GM21526 (cell line): ENCODE data around the gene OTULINL.

ENCODE experiments used
- ATAC-seq: cut with Tn5 transposase; IDR thresholded peaks from one replicate; pipeline ENCODE4 v1.9.1; 2021; ENCODE audit warnings: moderate library complexity; ENCODE audit not compliant: unreplicated experiment, low FRiP score

The OTULINL gene

DNA sequence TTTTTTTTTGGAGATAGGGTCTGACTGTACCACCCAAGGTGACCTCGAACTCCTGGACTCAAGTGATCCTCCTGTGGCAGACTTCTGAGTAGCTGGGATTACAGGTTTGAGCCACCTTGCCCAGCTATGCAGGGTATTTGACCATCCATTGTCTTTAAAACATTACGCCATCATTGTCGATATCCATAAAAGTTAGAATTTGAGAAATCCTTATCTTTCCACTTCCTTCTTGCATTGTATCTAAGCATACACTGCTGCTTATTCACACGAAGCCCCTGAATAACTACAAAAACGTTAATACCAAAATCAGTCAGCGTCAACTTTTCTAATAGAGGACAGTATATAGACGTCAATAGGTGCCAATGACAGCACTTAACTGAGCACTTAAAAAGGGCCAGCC, 5.4 kb upstream of the OTULINL start:
- ATAC-seq: no peak

DNA sequence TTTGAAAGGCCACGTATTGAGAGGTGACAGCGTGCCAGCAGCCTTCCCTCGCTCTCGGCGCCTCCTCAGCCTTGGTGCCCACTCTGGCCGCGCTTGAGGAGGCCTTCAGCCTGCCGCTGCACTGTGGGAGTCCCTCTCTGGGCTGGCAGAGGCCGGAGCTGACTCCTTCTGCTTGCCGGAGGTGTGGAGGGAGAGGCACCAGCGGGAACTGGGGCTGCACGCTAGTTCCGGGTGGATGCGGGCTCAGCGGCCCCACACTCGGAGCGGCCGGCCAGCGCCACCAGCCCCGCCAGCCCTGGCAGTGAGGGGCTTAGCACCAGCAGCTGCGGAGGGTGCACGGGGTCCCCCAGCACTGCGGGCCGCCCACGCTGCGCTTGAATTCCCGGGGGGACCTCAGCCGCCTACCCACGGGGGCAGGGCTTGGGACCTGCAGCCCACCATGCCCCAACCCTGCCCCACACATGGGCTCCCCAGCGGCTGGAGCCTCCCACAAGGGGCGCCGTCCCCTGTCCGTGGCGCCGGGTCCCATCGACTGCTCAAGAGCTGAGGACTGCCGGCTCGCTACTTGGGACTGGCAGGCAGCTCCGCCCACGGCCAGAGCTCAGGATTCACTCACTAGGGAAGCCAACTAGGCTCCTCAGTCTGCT, 4.4 kb upstream of the OTULINL start:
- ATAC-seq: no peak

DNA sequence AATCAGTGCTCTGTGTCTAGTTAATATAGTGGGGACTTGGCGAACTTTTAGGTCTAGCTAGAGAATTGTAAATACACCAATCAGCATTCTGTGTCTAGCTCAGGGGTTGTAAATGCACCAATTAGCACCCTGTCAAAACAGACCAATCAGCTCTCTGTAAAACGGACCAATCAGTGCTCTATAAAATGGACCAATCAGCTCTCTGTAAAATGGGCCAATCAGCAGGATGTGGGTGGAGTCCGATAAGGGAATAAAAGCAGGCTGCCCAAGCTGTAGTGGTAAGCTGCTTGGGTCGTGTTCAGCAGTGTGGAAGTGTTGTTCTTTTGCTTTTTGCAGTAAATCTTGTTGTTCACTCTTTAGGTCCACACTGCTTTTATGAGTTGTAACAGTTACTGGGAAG, 3.6 kb upstream of the OTULINL start:
- no peak for ATAC-seq

DNA sequence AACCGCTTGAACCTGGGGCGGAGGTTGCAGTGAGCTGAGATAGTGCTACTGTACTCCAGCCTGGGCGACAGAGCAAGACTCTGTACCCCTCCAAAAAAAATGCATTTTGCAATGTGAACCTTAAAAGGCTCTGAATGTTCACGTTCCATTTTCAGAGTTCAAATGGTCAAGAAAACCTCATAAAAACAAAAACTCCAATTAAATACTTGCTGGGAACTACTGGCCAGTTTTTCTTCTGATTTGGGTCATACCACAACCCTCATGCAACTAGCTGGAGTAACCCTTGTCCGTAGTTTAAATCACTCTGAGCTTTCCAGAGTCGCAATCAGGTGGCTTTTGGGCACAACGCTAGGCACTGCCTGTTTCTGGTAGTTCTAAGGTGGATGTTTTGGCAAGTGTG, 2.3 kb upstream of the OTULINL start:
- no peak for ATAC-seq

DNA sequence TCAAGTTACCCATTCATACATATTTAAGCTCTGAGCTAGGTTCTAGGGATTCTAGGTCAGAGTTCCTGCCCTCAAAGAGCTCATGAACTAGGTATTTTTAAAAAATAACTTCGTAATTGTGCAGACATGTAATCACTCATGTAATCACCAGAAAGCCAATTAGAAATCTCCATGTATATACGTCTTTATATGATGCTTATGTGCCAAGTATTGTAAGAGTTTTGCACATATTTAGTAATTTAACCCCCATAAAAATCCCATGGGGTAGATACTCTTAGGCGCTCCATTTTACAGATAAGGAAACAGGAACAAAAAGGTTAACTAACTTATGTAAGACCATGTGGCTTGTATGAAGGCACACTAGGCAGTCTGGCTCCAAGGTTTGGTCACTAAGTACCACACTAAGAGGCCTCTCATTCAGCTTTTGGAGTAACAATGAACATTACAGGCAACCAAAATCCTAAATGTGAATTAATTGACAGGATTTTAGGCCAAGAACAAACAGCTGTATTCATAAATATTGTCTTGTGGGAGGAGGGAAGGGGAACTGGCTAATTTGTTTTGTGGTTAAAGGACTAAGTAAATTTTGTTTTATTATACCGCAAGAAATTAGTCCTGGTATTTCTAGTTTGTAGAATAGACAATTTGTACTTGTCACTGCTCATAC, 1.7 kb upstream of the OTULINL start:
- no peak for ATAC-seq

DNA sequence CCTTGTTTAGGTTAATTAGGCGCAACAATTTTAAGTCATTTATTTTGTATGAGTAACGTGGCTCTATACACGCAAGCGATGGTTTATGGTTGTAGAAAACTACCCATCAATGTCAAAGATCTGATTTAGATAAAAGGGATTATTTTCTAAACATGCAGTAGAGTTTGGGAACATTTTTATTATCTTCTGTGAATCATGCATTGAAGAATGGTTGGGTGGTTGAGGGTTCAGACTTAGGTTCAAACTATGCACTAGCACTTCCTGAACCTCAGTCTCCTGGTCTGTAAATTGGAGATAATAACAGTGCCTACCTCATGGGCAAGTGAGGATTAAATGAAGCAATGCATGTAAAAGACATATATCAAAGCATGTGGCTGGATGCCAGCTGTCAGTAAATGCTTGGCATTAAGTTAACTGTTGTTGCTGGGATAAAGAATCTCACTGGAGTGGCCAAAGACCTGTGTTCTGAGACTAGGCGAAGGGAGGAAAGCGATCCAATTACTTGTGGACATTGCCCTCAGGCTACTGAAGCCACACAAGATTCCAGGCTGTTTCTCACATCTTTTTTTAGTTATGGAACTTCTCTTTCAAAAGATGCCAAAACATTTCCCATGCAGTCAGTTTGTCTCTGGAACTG, 1.1 kb upstream of the OTULINL start:
- ATAC-seq: no peak

DNA sequence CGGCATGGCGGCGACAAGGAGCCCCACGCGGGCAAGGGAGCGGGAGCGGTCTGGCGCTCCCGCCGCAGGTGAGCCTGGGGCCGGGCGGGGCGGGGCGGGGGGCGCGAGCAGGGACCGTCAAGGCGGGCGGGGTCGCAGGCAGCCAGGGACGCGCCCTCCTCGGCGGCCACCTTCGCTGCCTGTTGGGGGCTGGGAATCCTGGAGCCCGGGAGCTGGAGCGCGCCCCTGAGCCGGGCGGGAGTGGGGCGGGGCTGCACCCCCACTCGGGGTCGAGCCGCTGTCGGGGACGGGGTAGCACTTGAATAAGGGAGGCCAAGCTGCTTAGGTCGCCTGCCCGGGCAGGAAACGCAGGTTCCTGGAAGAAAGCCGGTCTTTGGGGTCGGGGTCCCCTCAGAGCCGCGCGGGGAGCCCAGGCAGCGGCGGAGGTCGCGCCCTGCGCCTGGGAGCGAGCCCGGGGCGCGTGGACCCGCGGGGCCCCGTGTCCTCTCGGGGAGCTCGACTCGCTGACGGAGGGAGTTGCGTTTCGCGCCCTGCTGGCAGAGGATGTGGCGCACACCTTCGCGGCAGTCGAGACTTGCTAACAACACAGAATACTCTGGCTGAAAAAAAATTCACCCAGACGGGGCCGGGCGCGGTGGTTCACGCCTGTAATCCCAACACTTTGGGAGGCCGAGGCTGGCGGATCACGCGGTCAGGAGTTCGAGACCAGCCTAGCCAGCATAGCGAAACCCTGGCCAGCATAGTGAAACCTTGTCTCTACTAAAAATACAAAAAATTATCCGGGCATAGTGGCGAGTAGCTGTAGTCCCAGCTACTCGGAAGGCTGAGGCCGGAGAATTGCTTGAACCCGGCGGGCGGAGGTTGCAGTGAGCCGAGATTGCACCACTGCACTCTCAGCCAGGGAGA, 552 bp downstream of the OTULINL start:
- peak; percentile 78 for ATAC-seq

DNA sequence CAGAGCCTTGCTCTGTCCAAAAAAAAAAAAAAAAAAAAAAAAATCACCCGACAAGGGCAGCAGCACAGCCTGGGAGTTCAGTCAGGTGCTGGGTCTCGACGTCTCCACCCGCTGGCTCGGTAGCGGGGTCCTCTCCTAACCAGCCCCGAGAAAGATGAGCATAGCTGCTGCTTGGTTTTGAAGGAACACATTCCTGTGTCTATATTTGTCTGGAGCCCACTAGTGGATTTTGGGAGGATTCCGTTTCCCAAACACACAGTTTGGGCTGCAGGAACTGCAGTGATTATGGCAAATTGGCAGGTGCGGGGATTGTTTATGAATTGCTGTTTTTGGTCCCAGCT, 1.2 kb downstream of the OTULINL start:
- ATAC-seq: no peak

DNA sequence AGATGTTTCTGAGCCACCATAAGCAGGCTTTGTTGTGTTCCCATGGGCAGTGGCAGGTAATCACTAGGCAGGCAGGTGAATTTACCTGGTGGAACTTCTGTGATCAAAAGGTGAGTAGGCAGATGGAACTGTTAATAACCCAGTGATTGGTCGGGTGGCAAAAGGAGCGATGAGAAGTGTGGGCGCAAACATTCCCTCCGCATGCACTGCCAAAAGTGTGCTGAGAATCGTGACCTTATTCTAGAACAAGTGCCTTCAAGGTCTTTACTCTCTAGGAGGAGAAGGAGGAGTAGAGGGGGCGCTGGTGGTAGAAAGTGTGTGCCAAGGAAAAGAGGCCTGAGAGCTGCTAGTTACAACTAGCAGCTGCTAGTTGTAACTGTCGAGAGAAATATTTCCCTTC, 3.3 kb downstream of the OTULINL start:
- ATAC-seq: no peak

DNA sequence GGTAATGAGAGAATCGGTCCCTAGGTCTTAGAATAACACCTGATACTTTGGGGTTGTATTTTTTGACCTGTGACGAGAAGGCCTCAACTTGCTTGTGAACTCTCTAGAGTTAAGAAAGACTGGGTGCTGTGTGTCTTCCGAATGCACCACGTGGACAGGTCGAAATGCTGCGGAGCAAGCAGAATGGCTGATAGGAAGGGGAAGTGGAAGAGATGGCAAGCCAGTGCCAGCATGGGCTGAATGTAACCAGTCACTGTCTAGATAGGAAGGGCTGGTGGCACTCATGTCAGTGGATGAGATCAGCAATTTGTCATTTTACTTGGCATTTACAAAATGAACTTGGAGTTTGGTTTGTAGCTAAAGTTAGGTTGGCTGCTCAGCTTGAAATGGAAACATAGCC, 5.6 kb downstream of the OTULINL start:
- ATAC-seq: no peak

DNA sequence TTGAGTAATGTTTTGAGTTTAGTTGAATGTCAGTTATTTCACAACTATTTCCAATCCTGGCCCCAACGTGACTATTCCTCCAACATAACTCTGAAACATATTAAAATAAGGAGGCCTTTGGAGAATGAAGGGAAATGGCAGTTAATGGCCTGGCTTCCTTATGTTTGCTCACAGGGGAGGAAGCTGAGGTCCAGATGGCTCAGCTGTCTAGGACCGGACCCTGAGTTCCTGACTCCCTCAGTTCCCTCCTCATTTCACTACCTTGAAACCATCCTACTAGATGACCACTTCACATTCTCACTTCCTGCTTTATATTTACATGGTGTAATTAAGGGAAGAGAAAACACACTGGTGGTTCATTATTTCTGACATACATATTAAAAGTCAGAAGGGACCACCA, 6.6 kb downstream of the OTULINL start:
- peak; percentile 42 for ATAC-seq

DNA sequence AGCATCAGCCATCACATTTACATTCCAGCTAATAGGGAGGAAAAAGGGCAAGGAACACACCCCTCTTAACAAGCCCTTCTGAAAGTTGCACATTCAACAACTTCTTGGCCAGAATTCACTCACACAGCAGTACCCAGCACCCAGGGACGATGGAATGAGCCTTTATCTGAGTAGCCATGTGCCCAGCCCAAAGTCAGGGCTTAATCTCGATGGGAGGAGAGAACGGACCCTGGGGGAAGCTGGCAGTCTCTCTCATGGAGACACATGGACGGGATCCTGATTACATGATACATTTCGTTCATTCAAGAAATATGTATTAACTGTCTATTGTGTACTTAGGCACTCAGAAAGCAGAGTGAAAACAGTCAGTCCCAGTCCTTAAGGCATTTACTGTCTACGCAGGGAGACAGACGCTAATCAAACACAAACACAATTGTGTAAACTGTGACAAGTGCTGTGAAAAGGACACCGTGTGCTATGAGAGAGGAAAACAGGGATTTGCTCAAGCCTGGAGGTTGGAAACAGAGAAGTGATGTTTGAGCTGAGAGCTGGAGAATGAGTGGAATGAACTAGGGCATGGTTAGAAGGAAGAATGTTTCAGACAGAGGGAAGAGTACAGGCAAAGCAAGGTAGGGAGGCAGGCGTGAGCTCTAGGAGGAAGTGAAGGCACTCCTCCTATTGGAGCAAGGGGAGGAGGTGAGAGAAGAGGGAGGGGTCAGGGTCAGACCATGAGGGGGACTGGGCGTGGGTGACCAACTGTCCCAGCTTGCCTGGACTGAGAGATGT, 7.4 kb downstream of the OTULINL start:
- no peak for ATAC-seq

DNA sequence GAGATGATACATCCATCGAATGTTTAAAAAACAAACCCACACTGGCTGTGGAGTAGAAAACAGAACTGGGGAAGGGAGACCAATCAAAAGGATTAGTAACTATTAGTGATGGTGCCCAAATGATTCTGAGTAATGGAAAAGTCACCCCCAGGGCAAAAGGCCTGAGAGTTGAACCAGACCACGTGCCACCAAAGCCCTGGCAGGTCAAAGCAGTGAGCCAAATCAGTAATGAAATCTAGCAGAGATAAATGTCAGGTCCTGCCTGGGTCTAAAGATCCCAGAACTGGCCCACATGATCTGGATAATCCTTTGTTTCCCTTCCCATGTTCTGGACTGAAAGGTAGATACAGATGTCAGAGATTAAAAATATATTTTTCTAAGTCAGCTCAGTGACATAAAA, 9.4 kb downstream of the OTULINL start:
- ATAC-seq: no peak

DNA sequence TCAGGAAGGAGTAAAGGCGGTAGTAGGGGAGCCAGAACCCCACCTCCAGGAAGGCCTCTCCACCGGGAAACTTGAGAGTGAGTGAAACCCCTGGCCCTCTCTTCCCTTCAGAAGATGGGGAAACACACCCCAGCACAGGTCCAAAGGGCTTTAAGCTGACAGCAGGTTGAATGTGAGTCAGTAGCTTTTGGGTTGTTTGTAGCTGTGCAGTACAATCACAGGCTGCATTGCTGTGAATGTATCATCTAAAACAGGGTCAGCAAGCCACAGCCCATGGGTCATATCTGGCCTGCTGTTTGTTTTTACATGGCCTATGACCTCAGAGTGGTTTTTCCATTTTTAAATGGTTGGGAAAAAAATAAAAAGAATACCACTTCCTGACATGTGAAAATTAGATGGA, 10.0 kb downstream of the OTULINL start:
- ATAC-seq: no peak

DNA sequence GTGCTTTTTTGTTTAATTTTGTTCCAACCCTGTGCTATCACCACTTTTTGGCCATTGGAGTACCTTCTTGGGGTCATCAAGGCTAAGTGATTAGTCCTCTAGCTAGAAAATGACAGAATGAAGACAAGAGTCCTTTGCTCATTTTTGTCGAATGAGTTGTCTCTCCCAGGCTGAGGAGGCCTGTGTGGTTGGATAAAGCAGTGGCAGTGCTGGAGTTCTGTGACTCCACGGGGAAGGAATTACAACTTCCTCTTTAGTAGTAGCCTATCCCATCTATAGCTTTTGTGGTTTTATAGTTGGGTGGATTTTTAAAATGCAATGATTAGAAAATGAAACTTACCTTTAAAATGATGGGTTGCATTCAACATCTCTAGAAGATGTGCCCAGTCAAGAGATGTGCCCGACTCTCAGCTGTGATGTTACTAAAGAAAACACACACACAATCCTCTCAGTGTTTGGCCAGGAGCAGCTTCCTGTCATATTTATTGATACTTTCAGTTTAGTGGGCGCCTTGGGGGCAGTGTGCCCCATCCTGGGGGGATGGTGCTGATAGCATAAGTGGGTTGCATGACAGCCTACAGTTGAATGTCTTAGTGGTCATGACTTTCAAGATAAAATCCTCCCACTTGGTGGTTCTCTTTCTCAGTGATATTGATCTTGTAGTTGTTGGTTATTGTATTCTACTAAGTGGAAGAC, 11.9 kb downstream of the OTULINL start:
- no peak for ATAC-seq

DNA sequence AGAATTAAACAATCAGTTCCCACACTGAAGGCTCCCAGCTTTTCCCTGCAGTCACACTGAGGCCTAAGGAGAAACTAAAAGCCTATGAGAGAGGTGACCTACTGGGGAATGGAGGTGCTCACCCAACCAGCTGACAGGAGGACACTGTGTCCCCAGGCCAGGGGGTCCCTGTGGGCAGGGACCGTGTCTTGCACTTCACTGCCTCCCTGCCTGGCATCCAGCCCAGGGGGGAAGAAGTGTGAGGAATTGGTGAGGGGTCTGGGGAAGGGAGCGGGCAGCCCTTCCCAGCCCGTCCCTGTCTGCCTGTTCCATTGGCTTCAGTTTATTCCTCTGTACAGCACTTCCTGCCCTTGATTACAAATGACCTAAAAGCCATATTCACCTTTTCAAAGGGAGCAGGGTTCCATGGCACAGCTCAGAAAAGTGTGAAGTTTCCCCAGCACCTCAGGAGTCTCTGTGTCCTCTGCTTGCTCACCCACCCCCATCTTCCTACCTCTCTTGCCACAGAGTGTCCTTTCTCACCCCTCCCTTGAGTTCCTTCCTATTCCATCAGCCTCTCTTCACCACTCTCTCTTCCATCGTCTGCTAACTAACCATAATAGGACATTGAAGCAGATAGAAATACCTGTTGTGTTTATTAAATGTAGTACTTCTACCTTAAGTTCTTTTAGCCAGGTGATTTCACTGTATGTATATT, 12.9 kb downstream of the OTULINL start:
- peak; percentile 2 for ATAC-seq

DNA sequence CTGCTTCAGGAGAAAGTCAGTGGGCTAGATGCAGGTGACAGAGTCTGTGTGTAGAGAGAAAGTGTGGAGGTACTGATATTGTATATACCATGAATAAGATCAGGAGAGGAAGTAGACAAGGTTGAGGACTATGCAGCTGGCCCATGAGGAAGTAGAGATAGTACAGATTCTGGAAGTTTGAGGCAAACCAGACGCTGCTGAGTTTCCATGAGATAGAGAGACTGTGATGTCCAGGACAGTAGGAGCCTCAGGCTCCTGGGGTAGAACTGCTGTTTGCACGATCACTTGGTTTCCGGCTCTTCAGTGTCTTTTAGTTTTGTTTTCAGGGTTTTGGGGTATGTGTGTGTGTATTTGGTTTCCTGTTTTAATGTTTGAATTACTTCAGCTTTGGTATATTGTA, 13.6 kb downstream of the OTULINL start:
- ATAC-seq: peak; percentile 79

DNA sequence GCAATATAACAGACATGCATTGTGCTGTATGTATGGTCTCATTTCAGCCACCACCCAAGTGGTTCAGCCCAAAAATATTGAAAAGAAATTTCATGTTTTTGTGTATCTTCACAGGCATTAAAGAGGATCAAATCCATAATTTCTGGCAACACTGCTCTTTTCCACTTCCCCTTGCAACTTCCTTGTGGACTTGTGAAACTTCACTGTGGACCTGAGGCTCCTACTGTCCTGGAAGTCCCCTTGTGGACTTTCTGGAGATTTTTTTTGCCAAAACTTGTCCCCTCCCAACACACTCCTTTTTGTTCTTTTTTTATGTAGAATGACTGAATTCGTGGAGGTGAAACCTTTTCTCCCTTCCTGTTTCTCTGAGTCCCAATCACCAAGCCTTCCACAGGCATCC, 14.3 kb downstream of the OTULINL start:
- no peak for ATAC-seq

DNA sequence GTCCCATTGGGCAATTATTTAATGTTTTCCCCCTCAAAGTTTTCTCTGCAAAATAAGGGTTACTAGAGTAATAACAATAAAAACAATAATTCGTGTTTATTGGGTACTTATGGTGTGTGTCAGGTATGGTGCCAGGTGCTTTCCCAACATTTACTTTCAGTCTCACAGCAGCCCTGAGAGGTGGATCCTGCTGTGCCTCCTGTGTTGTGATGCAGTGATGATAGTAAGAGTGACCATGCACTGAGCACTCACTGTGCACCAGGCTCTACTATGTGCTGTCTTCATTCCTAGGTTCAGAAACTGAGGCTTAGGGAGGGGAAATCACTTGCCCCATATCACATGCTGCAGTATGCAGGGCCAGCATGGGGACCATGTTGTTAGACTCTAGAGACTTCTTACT, 15.5 kb downstream of the OTULINL start:
- ATAC-seq: no peak
